ENCODE results near the gene ZNF765.
"Not testable (repeated sequence)": the region's sequence is repeated elsewhere in the genome, so short reads cannot be mapped to it uniquely, and the experiment has no call there.

ZNF765 gene

DNA sequence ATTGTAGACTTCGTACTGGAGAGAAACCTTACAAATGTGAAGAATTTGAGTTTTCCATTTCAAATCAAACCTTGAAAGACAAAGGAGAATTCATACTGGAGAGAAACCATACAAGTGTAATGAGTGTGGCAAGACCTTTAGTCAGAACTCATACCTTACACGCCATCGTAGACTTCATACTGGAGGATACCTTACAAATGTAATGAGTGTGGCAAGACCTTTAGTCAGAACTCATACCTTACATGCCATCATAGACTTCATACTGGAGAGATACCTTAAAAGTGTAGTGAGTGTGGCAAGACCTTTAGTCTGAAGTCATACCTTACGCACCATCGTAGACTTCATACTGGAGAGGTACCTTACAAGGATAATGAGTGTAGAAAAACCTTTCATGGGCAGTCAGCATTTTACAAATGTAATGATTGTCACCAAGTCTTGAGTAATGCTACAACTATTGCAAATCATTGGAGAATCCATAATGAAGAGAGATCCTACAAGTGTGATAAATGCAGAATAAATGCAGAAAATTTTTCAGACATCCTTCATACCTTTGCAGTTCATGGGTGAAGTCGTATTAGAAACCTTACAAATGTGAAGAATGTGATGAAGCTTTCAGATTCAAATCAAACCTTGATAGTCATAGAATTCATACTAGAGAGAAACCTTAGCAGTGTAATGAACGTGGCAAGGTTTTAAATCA, 14.7 kb downstream of the ZNF765 start:
- Mint-ChIP-seq H3K27me3 (ENCODE audit: low read depth) (no peaks in the 10 kb centered on the region), H3K4me3 (no peak overlapping the region), H3K9me3 (peaks cover 69% of the 10 kb centered on the region), H3K36me3 (ENCODE audit: low read depth) (peaks cover 89% of the 10 kb centered on the region), H3K4me1 (no peaks in the 10 kb centered on the region), H3K27ac (no peak overlapping the region)
- TF ChIP-seq, protein P1, sequence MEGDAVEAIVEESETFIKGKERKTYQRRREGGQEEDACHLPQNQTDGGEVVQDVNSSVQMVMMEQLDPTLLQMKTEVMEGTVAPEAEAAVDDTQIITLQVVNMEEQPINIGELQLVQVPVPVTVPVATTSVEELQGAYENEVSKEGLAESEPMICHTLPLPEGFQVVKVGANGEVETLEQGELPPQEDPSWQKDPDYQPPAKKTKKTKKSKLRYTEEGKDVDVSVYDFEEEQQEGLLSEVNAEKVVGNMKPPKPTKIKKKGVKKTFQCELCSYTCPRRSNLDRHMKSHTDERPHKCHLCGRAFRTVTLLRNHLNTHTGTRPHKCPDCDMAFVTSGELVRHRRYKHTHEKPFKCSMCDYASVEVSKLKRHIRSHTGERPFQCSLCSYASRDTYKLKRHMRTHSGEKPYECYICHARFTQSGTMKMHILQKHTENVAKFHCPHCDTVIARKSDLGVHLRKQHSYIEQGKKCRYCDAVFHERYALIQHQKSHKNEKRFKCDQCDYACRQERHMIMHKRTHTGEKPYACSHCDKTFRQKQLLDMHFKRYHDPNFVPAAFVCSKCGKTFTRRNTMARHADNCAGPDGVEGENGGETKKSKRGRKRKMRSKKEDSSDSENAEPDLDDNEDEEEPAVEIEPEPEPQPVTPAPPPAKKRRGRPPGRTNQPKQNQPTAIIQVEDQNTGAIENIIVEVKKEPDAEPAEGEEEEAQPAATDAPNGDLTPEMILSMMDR (IDR thresholded peaks at IDR 0.05; ENCODE audit: unreplicated experiment in 3 of 3) = no peak

GRCh38 chr19:53420520-53421315, 25.8 kb downstream of the ZNF765 start:
- not testable (repeated sequence) for H3K9me3 Mint-ChIP-seq; H3K4me1 Mint-ChIP-seq; H3K27me3 Mint-ChIP-seq (ENCODE audit: low read depth); H3K4me3 Mint-ChIP-seq
- Mint-ChIP-seq H3K27ac (peak overlapping the region in 2 of 3 experiments; percentile 65 to 89), H3K36me3 (ENCODE audit: low read depth) (peaks cover 16% of the 10 kb centered on the region)

DNA sequence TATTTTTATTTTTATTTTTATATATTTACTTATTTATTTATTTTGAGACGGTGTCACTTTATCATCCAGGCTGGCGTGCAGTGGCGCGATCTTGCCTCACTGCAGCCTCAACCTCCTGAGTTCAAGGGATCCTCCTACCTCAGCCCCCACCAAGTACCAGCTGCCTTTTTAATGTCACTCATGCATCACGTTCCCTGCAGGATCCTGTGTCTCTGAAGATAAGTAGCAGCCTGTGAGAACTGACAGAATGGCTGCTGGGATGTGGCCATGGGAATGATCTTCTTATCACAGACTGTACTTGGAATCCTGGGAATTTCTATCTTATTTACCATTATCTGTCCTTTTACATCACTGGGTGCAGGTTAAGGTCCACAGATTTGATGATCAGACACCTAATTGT, 27.6 kb downstream of the ZNF765 start:
- H3K4me1 Mint-ChIP-seq = no peaks in the 10 kb centered on the region
- no peak overlapping the region for H3K27ac Mint-ChIP-seq

GRCh38 chr19:53423074-53423473, 28.1 kb downstream of the ZNF765 start:
- not testable (repeated sequence) for H3K4me1 Mint-ChIP-seq; H3K36me3 Mint-ChIP-seq (ENCODE audit: low read depth); H3K27me3 Mint-ChIP-seq (ENCODE audit: low read depth); H3K27ac Mint-ChIP-seq; H3K4me3 Mint-ChIP-seq; H3K9me3 Mint-ChIP-seq

More for the DNA sequence above, 27.6 kb downstream of the ZNF765 start:
- Mint-ChIP-seq H3K27me3 (ENCODE audit: low read depth) (peaks cover 3% of the 10 kb centered on the region), H3K36me3 (ENCODE audit: low read depth) (peaks cover 7% of the 10 kb centered on the region), H3K4me3 (no peak overlapping the region), H3K9me3 (peaks cover 2% of the 10 kb centered on the region)
- TF ChIP-seq, protein P1 (IDR thresholded peaks at IDR 0.05; ENCODE audit: unreplicated experiment in 3 of 3) = no peak

- TF ChIP-seq, protein P1 (IDR thresholded peaks at IDR 0.05; ENCODE audit: unreplicated experiment in 3 of 3) = peak in 2 of 3 experiments; percentile 12 to 26
- H3K27ac Mint-ChIP-seq; H3K9me3 Mint-ChIP-seq; H3K4me3 Mint-ChIP-seq; H3K4me1 Mint-ChIP-seq; H3K27me3 Mint-ChIP-seq (ENCODE audit: low read depth); H3K36me3 Mint-ChIP-seq (ENCODE audit: low read depth): not testable (repeated sequence)
Measured at GRCh38 chr19:53423680-53424079, 28.7 kb downstream of the ZNF765 start.

DNA sequence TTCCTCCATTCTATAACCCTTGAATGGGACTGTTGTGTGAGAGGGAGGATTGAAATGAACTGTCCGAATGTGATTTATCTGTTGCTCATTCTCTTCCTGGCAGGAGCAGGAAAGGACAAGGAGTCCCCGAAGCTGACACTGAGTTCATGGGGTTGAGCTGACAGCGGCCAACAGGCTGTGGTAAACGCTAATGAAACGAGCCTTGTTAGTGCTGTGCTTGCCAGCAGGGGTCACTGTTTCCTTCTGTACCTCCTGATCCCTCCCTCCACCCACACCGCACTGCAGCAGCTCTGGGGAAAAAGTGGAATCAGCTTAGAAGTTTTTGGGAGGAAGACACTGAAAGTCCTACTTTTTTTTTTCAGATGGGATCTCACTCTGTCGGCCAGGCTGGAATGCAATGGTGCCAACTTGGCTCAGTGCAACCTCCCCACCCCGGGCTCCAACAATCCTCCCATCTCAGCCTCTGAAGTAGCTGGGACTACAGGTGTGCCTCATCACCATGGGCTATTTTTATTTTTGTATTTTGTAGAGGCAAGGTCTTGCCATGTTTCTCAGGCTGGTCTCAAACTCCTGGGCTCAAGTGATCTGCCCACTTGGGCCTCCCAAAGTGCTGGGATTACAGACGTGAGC, 30.1 kb downstream of the ZNF765 start:
- Mint-ChIP-seq H3K27ac (peak overlapping the region in 1 of 3 experiments; percentile 54), H3K27me3 (ENCODE audit: low read depth) (peaks cover 3% of the 10 kb centered on the region), H3K4me1 (no peaks in the 10 kb centered on the region), H3K4me3 (peak overlapping the region in 1 of 3 experiments; percentile 34), H3K9me3 (no peaks in the 10 kb centered on the region), H3K36me3 (ENCODE audit: low read depth) (no peaks in the 10 kb centered on the region)
- TF ChIP-seq, protein P1 (IDR thresholded peaks at IDR 0.05; ENCODE audit: unreplicated experiment in 3 of 3) = peak; percentile 75 to 84 (median 80)

Data from nephron (organoid).